Hematopoietic multipotent progenitor cell treated with erythropoietin and hydrocortisone succinate and interleukin-3 and kit ligand, for 4 days (in vitro differentiated cells): ENCODE measurements around the gene RBM20.
"Not testable (repeated sequence)": the region's sequence is repeated elsewhere in the genome, so short reads cannot be mapped to it uniquely, and the experiment has no call there.

Experiments used
- DNase-seq: peaks from one replicate; pipeline ENCODE4 v3.0.0-alpha.2; 2015

The RBM20 gene

GRCh38 chr10:110643653-110644597 is at the start of gene RBM20:
RBM20 (plus strand) TSS chr10:110644336; CDS start chr10:110644455, 119 bp downstream.
- peak; percentile 42 for DNase-seq

GRCh38 chr10:110597476-110597875 is 46.7 kb upstream of the RBM20 start:
- no peak for DNase-seq

- DNase-seq = peak; percentile 84
These were observed 43.5 kb upstream of the RBM20 start for GRCh38 chr10:110600487-110601101.

- no peak for DNase-seq
These were observed 42.6 kb upstream of the RBM20 start for GRCh38 chr10:110601581-110601980.

GRCh38 chr10:110608087-110608486 is 36.0 kb upstream of the RBM20 start:
- DNase-seq = no peak

GRCh38 chr10:110609605-110610004 is 34.5 kb upstream of the RBM20 start:
- peak; percentile 46 for DNase-seq

GRCh38 chr10:110610308-110610774 is 33.8 kb upstream of the RBM20 start:
- DNase-seq = peak; percentile 87

GRCh38 chr10:110610781-110611180 is 33.4 kb upstream of the RBM20 start:
- not testable (repeated sequence) for DNase-seq

- peak; percentile 61 for DNase-seq
These were observed 32.0 kb upstream of the RBM20 start for GRCh38 chr10:110612087-110612486.

- no peak for DNase-seq
These were observed 31.5 kb upstream of the RBM20 start for GRCh38 chr10:110612629-110613028.

GRCh38 chr10:110613341-110613995 is 30.7 kb upstream of the RBM20 start:
- DNase-seq = peak; percentile 43

GRCh38 chr10:110613996-110614495 is 30.1 kb upstream of the RBM20 start:
- DNase-seq = no peak

GRCh38 chr10:110615057-110615747 is 28.9 kb upstream of the RBM20 start:
- DNase-seq = no peak

GRCh38 chr10:110616493-110617033 is 27.6 kb upstream of the RBM20 start:
- no peak for DNase-seq

- DNase-seq = no peak
These were observed 26.5 kb upstream of the RBM20 start for GRCh38 chr10:110617425-110618229.

- DNase-seq = no peak
These were observed 25.9 kb upstream of the RBM20 start for GRCh38 chr10:110618230-110618610.

GRCh38 chr10:110619514-110620397 is 24.4 kb upstream of the RBM20 start:
- no peak for DNase-seq

GRCh38 chr10:110620398-110620719 is 23.8 kb upstream of the RBM20 start:
- DNase-seq = no peak

- not testable (repeated sequence) for DNase-seq
These were observed 20.8 kb upstream of the RBM20 start for GRCh38 chr10:110623316-110623715.

- DNase-seq = no peak
These were observed 18.7 kb upstream of the RBM20 start for GRCh38 chr10:110625356-110625894.
